Chondrocyte (in vitro differentiated cells): ENCODE measurements around the gene SPRY2. TPM values are rescaled to one million over a fixed set of nuclear protein-coding genes. Genes with fewer than 3 reads are reported as not detected.
"Not testable (repeated sequence)": the region's sequence is repeated elsewhere in the genome, so short reads cannot be mapped to it uniquely, and the experiment has no call there.

Experiments used
- DNase-seq: peaks from one replicate; pipeline ENCODE4 v3.0.0; 2021; ENCODE audit warnings: mixed read lengths, low spot score
- H3K27ac Mint-ChIP-seq: one replicate; pipeline ENCODE4 v1.8.0; 2021; ENCODE audit warnings: mild to moderate bottlenecking, moderate library complexity, mixed read lengths; ENCODE audit not compliant: unreplicated experiment
- H3K27me3 Mint-ChIP-seq: 2 replicates; pipeline ENCODE4 v1.8.0; 2021; ENCODE audit warnings: low read depth, mixed read lengths
- H3K36me3 Mint-ChIP-seq: 2 replicates; pipeline ENCODE4 v1.8.0; 2021; ENCODE audit warnings: low read depth, mixed read lengths
- H3K4me1 Mint-ChIP-seq: 2 replicates; pipeline ENCODE4 v1.8.0; 2021; ENCODE audit warnings: low read depth, mild to moderate bottlenecking, mixed read lengths
- H3K4me3 Mint-ChIP-seq: one replicate; pipeline ENCODE4 v1.8.0; 2021; ENCODE audit warnings: mild to moderate bottlenecking, moderate library complexity, mixed read lengths; ENCODE audit not compliant: unreplicated experiment
- H3K9me3 Mint-ChIP-seq: 2 replicates; pipeline ENCODE4 v1.8.0; 2021; ENCODE audit warnings: low read depth, mixed read lengths
- CTCF ChIP-seq: fragments of 200-600 bp; sonication (generic); IDR thresholded peaks from 2 replicates; pipeline ENCODE4 v1.5.0; 2021; ENCODE audit warnings: antibody characterized with exemption, mild to moderate bottlenecking, moderate library complexity
- total RNA-seq: library from RNA; stranded (reverse); gene quantifications from 3 replicates; pipeline ENCODE4 v1.2.1, GENCODE V29; 2021

SPRY2 gene
- total RNA-seq, 1 donor from 2014 or later: 10.5 TPM

GRCh38 chr13:80348750-80349149, 7.8 kb upstream of the SPRY2 start:
- H3K27me3 Mint-ChIP-seq: no peaks in the 10 kb centered on the region
- no peak overlapping the region for H3K27ac Mint-ChIP-seq
- H3K4me1 Mint-ChIP-seq: peaks cover 28% of the 10 kb centered on the region
- no peak for TF ChIP-seq CTCF
- no peak for DNase-seq
- peaks cover 3% of the 10 kb centered on the region for H3K36me3 Mint-ChIP-seq
- H3K9me3 Mint-ChIP-seq: peaks cover 8% of the 10 kb centered on the region
- no peak overlapping the region for H3K4me3 Mint-ChIP-seq

GRCh38 chr13:80348314-80348713, 7.4 kb upstream of the SPRY2 start:
- Mint-ChIP-seq H3K4me3 (no peak overlapping the region), H3K4me1 (peaks cover 29% of the 10 kb centered on the region), H3K27ac (no peak overlapping the region), H3K9me3 (peaks cover 8% of the 10 kb centered on the region), H3K36me3 (peaks cover 3% of the 10 kb centered on the region), H3K27me3 (no peaks in the 10 kb centered on the region)
- DNase-seq: no peak
- no peak for TF ChIP-seq CTCF

GRCh38 chr13:80345771-80346510, 5.0 kb upstream of the SPRY2 start:
- no peaks in the 10 kb centered on the region for H3K27me3 Mint-ChIP-seq
- H3K9me3 Mint-ChIP-seq: peaks cover 3% of the 10 kb centered on the region
- H3K36me3 Mint-ChIP-seq: no peaks in the 10 kb centered on the region
- no peak for DNase-seq
- TF ChIP-seq CTCF: no peak
- no peak overlapping the region for H3K4me3 Mint-ChIP-seq
- H3K27ac Mint-ChIP-seq: no peak overlapping the region
- H3K4me1 Mint-ChIP-seq: peaks cover 23% of the 10 kb centered on the region

- not testable (repeated sequence) for H3K4me3 Mint-ChIP-seq, DNase-seq, H3K36me3 Mint-ChIP-seq, H3K27me3 Mint-ChIP-seq, H3K9me3 Mint-ChIP-seq, H3K27ac Mint-ChIP-seq
- H3K4me1 Mint-ChIP-seq: peaks cover 23% of the 10 kb centered on the region
Measured at GRCh38 chr13:80344032-80344431, 3.1 kb upstream of the SPRY2 start.

GRCh38 chr13:80342471-80343371, 1.8 kb upstream of the SPRY2 start:
- Mint-ChIP-seq H3K27me3 (no peaks in the 10 kb centered on the region), H3K9me3 (no peaks in the 10 kb centered on the region), H3K4me3 (no peak overlapping the region), H3K4me1 (peaks cover 19% of the 10 kb centered on the region), H3K36me3 (no peaks in the 10 kb centered on the region), H3K27ac (peak overlapping the region; percentile 95)
- TF ChIP-seq CTCF: peak; percentile 99
- no peak for DNase-seq
